ENCODE results near the gene SMC6.
A peak's percentile ranks its signal among the peaks of the same experiment; 100 is the strongest.

Gene SMC6

GRCh38 chr2:17649026-17649425 is 104.6 kb downstream of the SMC6 start:
- no peak for DNase-seq (ENCODE audit: low read depth)

GRCh38 chr2:17648581-17648980 is 105.0 kb downstream of the SMC6 start:
- no peak for DNase-seq (ENCODE audit: low read depth)

- DNase-seq (ENCODE audit: low read depth), result no peak
Observed at GRCh38 chr2:17646838-17647701, 106.5 kb downstream of the SMC6 start.

GRCh38 chr2:17646081-17646554 is 107.5 kb downstream of the SMC6 start:
- DNase-seq (ENCODE audit: low read depth), result peak; percentile 81

GRCh38 chr2:17644997-17645720 is 108.5 kb downstream of the SMC6 start:
- DNase-seq (ENCODE audit: low read depth), result peak; percentile 62

GRCh38 chr2:17643031-17643615 is 110.5 kb downstream of the SMC6 start:
- DNase-seq (ENCODE audit: low read depth), result peak; percentile 94

- no peak for DNase-seq (ENCODE audit: low read depth)
Observed at GRCh38 chr2:17640406-17640805, 113.2 kb downstream of the SMC6 start.

- no peak for DNase-seq (ENCODE audit: low read depth)
Observed at GRCh38 chr2:17638196-17638743, 115.3 kb downstream of the SMC6 start.

GRCh38 chr2:17637131-17637906 is 116.3 kb downstream of the SMC6 start:
- no peak for DNase-seq (ENCODE audit: low read depth)

- no peak for DNase-seq (ENCODE audit: low read depth)
Observed at GRCh38 chr2:17636257-17636656, 117.4 kb downstream of the SMC6 start.

GRCh38 chr2:17634997-17635396 is 118.6 kb downstream of the SMC6 start:
- no peak for DNase-seq (ENCODE audit: low read depth)

- no peak for DNase-seq (ENCODE audit: low read depth)
Observed at GRCh38 chr2:17630089-17630488, 123.5 kb downstream of the SMC6 start.

- DNase-seq (ENCODE audit: low read depth), result no peak
Observed at GRCh38 chr2:17628349-17629261, 125.0 kb downstream of the SMC6 start.

GRCh38 chr2:17627434-17627833 is 126.2 kb downstream of the SMC6 start:
- no peak for DNase-seq (ENCODE audit: low read depth)

GRCh38 chr2:17626986-17627385 is 126.6 kb downstream of the SMC6 start:
- DNase-seq (ENCODE audit: low read depth), result no peak

GRCh38 chr2:17625446-17625845 is 128.2 kb downstream of the SMC6 start:
- DNase-seq (ENCODE audit: low read depth), result no peak

GRCh38 chr2:17621781-17622180 is 131.8 kb downstream of the SMC6 start:
- DNase-seq (ENCODE audit: low read depth), result peak; percentile 46

GRCh38 chr2:17620841-17621240 is 132.8 kb downstream of the SMC6 start:
- peak; percentile 58 for DNase-seq (ENCODE audit: low read depth)

- no peak for DNase-seq (ENCODE audit: low read depth)
Observed at GRCh38 chr2:17620280-17620679, 133.3 kb downstream of the SMC6 start.

GRCh38 chr2:17617955-17618354 is 135.7 kb downstream of the SMC6 start:
- DNase-seq (ENCODE audit: low read depth), result no peak

- DNase-seq (ENCODE audit: low read depth), result no peak
Observed at GRCh38 chr2:17617516-17617915, 136.1 kb downstream of the SMC6 start.
